ENCODE data around the gene FRZB.

- TF ChIP-seq FLYWCH1 (CRISPR knock-in tag; IDR thresholded peaks at IDR 0.05) (no peak), ZNF24 (IDR thresholded peaks at IDR 0.05) (no peak), THAP7 (CRISPR knock-in tag; IDR thresholded peaks at IDR 0.05) (no peak)
Measured at GRCh38 chr2:182890773-182891378, 24.4 kb upstream of the FRZB start.

Measured in HepG2 (cell line).